Stimulated activated naive B cell treated with anti-CD40 and anti-IgM and Interleukin-4, amounts not matched to agents 10 μg/mL and 1 μg/mL and 100 μg/mL, for 72 hours (primary cell): Measurements from ENCODE around the gene TM4SF1.

Experiments used
- ATAC-seq, 2 donors: fragments of 150-1000 bp; cut with Tn5 transposase; replicated peaks; 2 replicates each; pipeline ENCODE4 v1.10.0; 2021; ENCODE audit warnings: moderate library complexity in 1 of 2
- DNase-seq: peaks from one replicate; pipeline ENCODE4 v3.0.0; 2021
- H3K27ac Mint-ChIP-seq: one replicate; pipeline ENCODE4 v1.8.0; 2022; ENCODE audit warnings: mild to moderate bottlenecking, mixed read lengths
- H3K27me3 Mint-ChIP-seq, 2 donors: one replicate each; pipeline ENCODE4 v1.8.0; 2022; ENCODE audit warnings: mixed read lengths in 2 of 2
- H3K36me3 Mint-ChIP-seq, 2 donors: one replicate each; pipeline ENCODE4 v1.8.0; 2022; ENCODE audit warnings: mixed read lengths in 2 of 2, mild to moderate bottlenecking in 1 of 2
- H3K4me1 Mint-ChIP-seq, 2 donors: one replicate each; pipeline ENCODE4 v1.8.0; 2022; ENCODE audit warnings: mixed read lengths in 2 of 2, mild to moderate bottlenecking in 1 of 2
- H3K4me3 Mint-ChIP-seq, 2 donors: one replicate each; pipeline ENCODE4 v1.8.0; 2022; ENCODE audit warnings: mild to moderate bottlenecking in 2 of 2, mixed read lengths in 2 of 2, moderate library complexity in 1 of 2
- H3K9me3 Mint-ChIP-seq, 2 donors: one replicate each; pipeline ENCODE4 v1.8.0; 2022; ENCODE audit warnings: mixed read lengths in 2 of 2, mild to moderate bottlenecking in 1 of 2

Gene TM4SF1

GRCh38 chr3:149374793-149375500 lies 2.5 kb downstream of the TM4SF1 start:
- DNase-seq (no peak), ATAC-seq (no peak)
- peaks cover 10 to 36% of the 10 kb centered on the region in 2 donors for H3K27me3 Mint-ChIP-seq
- peaks cover 0 to 11% of the 10 kb centered on the region in 2 donors for H3K4me1 Mint-ChIP-seq
- H3K4me3 Mint-ChIP-seq = no peak overlapping the region
- H3K9me3 Mint-ChIP-seq = no peaks in the 10 kb centered on the region
- H3K27ac Mint-ChIP-seq = no peak overlapping the region
- H3K36me3 Mint-ChIP-seq = no peaks in the 10 kb centered on the region

- H3K4me3 Mint-ChIP-seq = no peak overlapping the region
Measured at GRCh38 chr3:149374391-149374790, 3.1 kb downstream of the TM4SF1 start.

GRCh38 chr3:149373235-149374125 lies 4.0 kb downstream of the TM4SF1 start:
- H3K9me3 Mint-ChIP-seq = no peaks in the 10 kb centered on the region
- no peak overlapping the region for H3K4me3 Mint-ChIP-seq
- DNase-seq (no peak), ATAC-seq (no peak)
- peaks cover 8 to 37% of the 10 kb centered on the region in 2 donors for H3K27me3 Mint-ChIP-seq
- no peaks in the 10 kb centered on the region for H3K36me3 Mint-ChIP-seq
- no peak overlapping the region for H3K27ac Mint-ChIP-seq
- peaks cover 0 to 11% of the 10 kb centered on the region in 2 donors for H3K4me1 Mint-ChIP-seq

More at GRCh38 chr3:149374391-149374790, 3.1 kb downstream of the TM4SF1 start:
- Mint-ChIP-seq H3K27ac (no peak overlapping the region), H3K36me3 (no peaks in the 10 kb centered on the region), H3K27me3 (peaks cover 10 to 36% of the 10 kb centered on the region in 2 donors), H3K9me3 (no peaks in the 10 kb centered on the region), H3K4me1 (peaks cover 0 to 11% of the 10 kb centered on the region in 2 donors)
- DNase-seq (no peak), ATAC-seq (no peak)

GRCh38 chr3:149371723-149372114 lies 5.7 kb downstream of the TM4SF1 start:
- Mint-ChIP-seq H3K4me1 (peaks cover 0 to 4% of the 10 kb centered on the region in 2 donors), H3K36me3 (no peaks in the 10 kb centered on the region), H3K27me3 (peaks cover 11 to 23% of the 10 kb centered on the region in 2 donors), H3K27ac (no peak overlapping the region), H3K9me3 (no peaks in the 10 kb centered on the region), H3K4me3 (no peak overlapping the region)
- DNase-seq (no peak), ATAC-seq (no peak)

- Mint-ChIP-seq H3K27ac (no peak overlapping the region), H3K9me3 (no peaks in the 10 kb centered on the region), H3K36me3 (no peaks in the 10 kb centered on the region), H3K27me3 (peaks cover 11 to 21% of the 10 kb centered on the region in 2 donors), H3K4me1 (peaks cover 0 to 4% of the 10 kb centered on the region in 2 donors), H3K4me3 (no peak overlapping the region)
- no peak for DNase-seq
- no peak for ATAC-seq
Measured at GRCh38 chr3:149371001-149371722, 6.3 kb downstream of the TM4SF1 start.

- H3K4me3 Mint-ChIP-seq = no peak overlapping the region
- no peak overlapping the region for H3K27ac Mint-ChIP-seq
- no peak for ATAC-seq
Measured at GRCh38 chr3:149369991-149370866, 7.2 kb downstream of the TM4SF1 start.

GRCh38 chr3:149368674-149369497 lies 8.6 kb downstream of the TM4SF1 start:
- Mint-ChIP-seq H3K4me1 (peaks cover 0 to 4% of the 10 kb centered on the region in 2 donors), H3K27me3 (peaks cover 11 to 12% of the 10 kb centered on the region in 2 donors), H3K9me3 (no peaks in the 10 kb centered on the region), H3K27ac (no peak overlapping the region), H3K36me3 (no peaks in the 10 kb centered on the region), H3K4me3 (no peak overlapping the region)
- DNase-seq (no peak), ATAC-seq (no peak)

More at GRCh38 chr3:149369991-149370866, 7.2 kb downstream of the TM4SF1 start:
- Mint-ChIP-seq H3K9me3 (no peaks in the 10 kb centered on the region), H3K27me3 (peaks cover 11 to 17% of the 10 kb centered on the region in 2 donors), H3K4me1 (peaks cover 0 to 4% of the 10 kb centered on the region in 2 donors), H3K36me3 (no peaks in the 10 kb centered on the region)
- no peak for DNase-seq

- H3K9me3 Mint-ChIP-seq = no peaks in the 10 kb centered on the region
- DNase-seq (no peak), ATAC-seq (no peak)
- no peaks in the 10 kb centered on the region for H3K36me3 Mint-ChIP-seq
- H3K27ac Mint-ChIP-seq = no peak overlapping the region
- H3K4me1 Mint-ChIP-seq = peaks cover 0 to 4% of the 10 kb centered on the region in 2 donors
- H3K4me3 Mint-ChIP-seq = no peak overlapping the region
- H3K27me3 Mint-ChIP-seq = peaks cover 11 to 12% of the 10 kb centered on the region in 2 donors
Measured at GRCh38 chr3:149368201-149368673, 9.2 kb downstream of the TM4SF1 start.

GRCh38 chr3:149366941-149367840 lies 10.3 kb downstream of the TM4SF1 start:
- ATAC-seq (peak; percentile 60 to 83), DNase-seq (no peak)
- Mint-ChIP-seq H3K27me3 (peaks cover 11 to 12% of the 10 kb centered on the region in 2 donors), H3K27ac (no peak overlapping the region), H3K9me3 (no peaks in the 10 kb centered on the region), H3K4me3 (no peak overlapping the region), H3K36me3 (no peaks in the 10 kb centered on the region), H3K4me1 (peaks cover 0 to 4% of the 10 kb centered on the region in 2 donors)

GRCh38 chr3:149366031-149366430 lies 11.4 kb downstream of the TM4SF1 start:
- ATAC-seq (no peak), DNase-seq (no peak)
- H3K27ac Mint-ChIP-seq = no peak overlapping the region
- no peaks in the 10 kb centered on the region for H3K36me3 Mint-ChIP-seq
- peaks cover 6 to 11% of the 10 kb centered on the region in 2 donors for H3K27me3 Mint-ChIP-seq
- H3K9me3 Mint-ChIP-seq = no peaks in the 10 kb centered on the region
- no peak overlapping the region for H3K4me3 Mint-ChIP-seq
- peaks cover 0 to 4% of the 10 kb centered on the region in 2 donors for H3K4me1 Mint-ChIP-seq

- H3K9me3 Mint-ChIP-seq = no peaks in the 10 kb centered on the region
- no peaks in the 10 kb centered on the region for H3K36me3 Mint-ChIP-seq
- no peak overlapping the region for H3K4me3 Mint-ChIP-seq
- H3K4me1 Mint-ChIP-seq = peaks cover 0 to 4% of the 10 kb centered on the region in 2 donors
- DNase-seq = no peak
- ATAC-seq = no peak
- H3K27me3 Mint-ChIP-seq = peaks cover 6 to 11% of the 10 kb centered on the region in 2 donors
- H3K27ac Mint-ChIP-seq = no peak overlapping the region
Measured at GRCh38 chr3:149364624-149365023, 12.8 kb downstream of the TM4SF1 start.

GRCh38 chr3:149363053-149363452 lies 14.4 kb downstream of the TM4SF1 start:
- Mint-ChIP-seq H3K27ac (no peak overlapping the region), H3K36me3 (no peaks in the 10 kb centered on the region), H3K4me3 (no peak overlapping the region), H3K27me3 (peaks cover 0 to 11% of the 10 kb centered on the region in 2 donors), H3K4me1 (peaks cover 0 to 4% of the 10 kb centered on the region in 2 donors), H3K9me3 (no peaks in the 10 kb centered on the region)
- ATAC-seq (no peak), DNase-seq (no peak)
